ENCODE results near the gene HPRT1.

GRCh38 chrX:134528960-134529359 lies 69.0 kb downstream of the HPRT1 start:
- TF ChIP-seq, protein P1, sequence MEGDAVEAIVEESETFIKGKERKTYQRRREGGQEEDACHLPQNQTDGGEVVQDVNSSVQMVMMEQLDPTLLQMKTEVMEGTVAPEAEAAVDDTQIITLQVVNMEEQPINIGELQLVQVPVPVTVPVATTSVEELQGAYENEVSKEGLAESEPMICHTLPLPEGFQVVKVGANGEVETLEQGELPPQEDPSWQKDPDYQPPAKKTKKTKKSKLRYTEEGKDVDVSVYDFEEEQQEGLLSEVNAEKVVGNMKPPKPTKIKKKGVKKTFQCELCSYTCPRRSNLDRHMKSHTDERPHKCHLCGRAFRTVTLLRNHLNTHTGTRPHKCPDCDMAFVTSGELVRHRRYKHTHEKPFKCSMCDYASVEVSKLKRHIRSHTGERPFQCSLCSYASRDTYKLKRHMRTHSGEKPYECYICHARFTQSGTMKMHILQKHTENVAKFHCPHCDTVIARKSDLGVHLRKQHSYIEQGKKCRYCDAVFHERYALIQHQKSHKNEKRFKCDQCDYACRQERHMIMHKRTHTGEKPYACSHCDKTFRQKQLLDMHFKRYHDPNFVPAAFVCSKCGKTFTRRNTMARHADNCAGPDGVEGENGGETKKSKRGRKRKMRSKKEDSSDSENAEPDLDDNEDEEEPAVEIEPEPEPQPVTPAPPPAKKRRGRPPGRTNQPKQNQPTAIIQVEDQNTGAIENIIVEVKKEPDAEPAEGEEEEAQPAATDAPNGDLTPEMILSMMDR (IDR thresholded peaks at IDR 0.05 in 8 of 11, conservative IDR thresholded peaks at IDR 0.05 in 3 of 11) = no peak
- no peak for TF ChIP-seq POLR2AphosphoS5 (IDR thresholded peaks at IDR 0.05)
- TF ChIP-seq POLR2A (IDR thresholded peaks at IDR 0.05) = no peak
